ELF-1 (cell line): ENCODE data around the gene HORMAD1.
"Not testable (repeated sequence)": the region's sequence is repeated elsewhere in the genome, so short reads cannot be mapped to it uniquely, and the experiment has no call there.

ENCODE experiments used
- DNase-seq: peaks from one replicate; pipeline ENCODE4 v3.0.0-alpha.2; 2016; ENCODE audit warnings: low read depth, low spot score

HORMAD1 gene

GRCh38 chr1:150696995-150697927 is 23.4 kb downstream of the HORMAD1 start, which contains the start of gene GOLPH3L:
Gene GOLPH3L (minus strand): TSS chr1:150697154. CDS start chr1:150694838, 2,316 bp downstream.
- peak; percentile 99 for DNase-seq

- no peak for DNase-seq
These were observed 24.1 kb downstream of the HORMAD1 start for GRCh38 chr1:150696590-150696989.

GRCh38 chr1:150696162-150696561 is 24.5 kb downstream of the HORMAD1 start:
- DNase-seq, result no peak

GRCh38 chr1:150695561-150695960 is 25.1 kb downstream of the HORMAD1 start:
- no peak for DNase-seq

GRCh38 chr1:150692720-150693119 is 28.0 kb downstream of the HORMAD1 start:
- no peak for DNase-seq

GRCh38 chr1:150688763-150689162 is 31.9 kb downstream of the HORMAD1 start:
- DNase-seq, result no peak

GRCh38 chr1:150686275-150686674 is 34.4 kb downstream of the HORMAD1 start:
- no peak for DNase-seq

GRCh38 chr1:150683914-150684313 is 36.8 kb downstream of the HORMAD1 start:
- peak; percentile 6 for DNase-seq

- DNase-seq, result no peak
These were observed 41.7 kb downstream of the HORMAD1 start for GRCh38 chr1:150678988-150679387.

GRCh38 chr1:150674881-150675280 is 45.8 kb downstream of the HORMAD1 start:
- DNase-seq, result no peak

- DNase-seq, result no peak
These were observed 57.4 kb downstream of the HORMAD1 start for GRCh38 chr1:150663321-150663720.

- DNase-seq, result no peak
These were observed 57.9 kb downstream of the HORMAD1 start for GRCh38 chr1:150662811-150663210.

GRCh38 chr1:150661156-150661555 is 59.5 kb downstream of the HORMAD1 start:
- DNase-seq, result no peak

- DNase-seq, result no peak
These were observed 60.1 kb downstream of the HORMAD1 start for GRCh38 chr1:150660584-150660983.

- DNase-seq, result not testable (repeated sequence)
These were observed 63.6 kb downstream of the HORMAD1 start for GRCh38 chr1:150657064-150657463.

- not testable (repeated sequence) for DNase-seq
These were observed 66.1 kb downstream of the HORMAD1 start for GRCh38 chr1:150654635-150655034.

- DNase-seq, result peak; percentile 42
These were observed 70.5 kb downstream of the HORMAD1 start for GRCh38 chr1:150650193-150650592.

GRCh38 chr1:150649441-150650075 is 71.1 kb downstream of the HORMAD1 start:
- DNase-seq, result no peak
